ENCODE results near the gene TTC31.
A peak's percentile ranks its signal among the peaks of the same experiment; 100 is the strongest.

TTC31 gene

GRCh38 chr2:74524955-74525716, 42.3 kb downstream of the TTC31 start:
- TF ChIP-seq CTCF (conservative IDR thresholded peaks at IDR 0.05), result no peak
- H3K27ac ChIP-seq, result no peak overlapping the region

- TF ChIP-seq CTCF (conservative IDR thresholded peaks at IDR 0.05), result no peak
- H3K27ac ChIP-seq, result no peak within 1 kb of the TSS
Measured at GRCh38 chr2:74525717-74526648, 43.1 kb downstream of the TTC31 start, which contains the start of gene DQX1. Gene DQX1 (minus strand): TSS chr2:74526231. CDS start chr2:74525729, 502 bp downstream.

- no peak overlapping the region for H3K27ac ChIP-seq
- TF ChIP-seq CTCF (conservative IDR thresholded peaks at IDR 0.05), result no peak
Measured at GRCh38 chr2:74526649-74527230, 43.9 kb downstream of the TTC31 start.

- no peak for TF ChIP-seq CTCF (conservative IDR thresholded peaks at IDR 0.05)
- H3K27ac ChIP-seq, result no peak overlapping the region
Measured at GRCh38 chr2:74527741-74528140, 44.9 kb downstream of the TTC31 start.

- no peak for TF ChIP-seq CTCF (conservative IDR thresholded peaks at IDR 0.05)
- H3K27ac ChIP-seq, result peak overlapping the region; percentile 88
Measured at GRCh38 chr2:74528600-74529356, 45.9 kb downstream of the TTC31 start.

GRCh38 chr2:74529357-74530238, 46.7 kb downstream of the TTC31 start, which contains the start of the genes AUP1 and HTRA2:
Gene AUP1 (minus strand): TSS chr2:74529706. CDS start chr2:74529629, 77 bp downstream.
Gene HTRA2 (plus strand): TSS chr2:74529933. CDS start chr2:74530007, 74 bp downstream.
- TF ChIP-seq CTCF (conservative IDR thresholded peaks at IDR 0.05), result no peak
- H3K27ac ChIP-seq, result peak within 1 kb of the TSS; percentile 88
